Measurements from ENCODE around the gene RNF213.
"Not testable (repeated sequence)": the region's sequence is repeated elsewhere in the genome, so short reads cannot be mapped to it uniquely, and the experiment has no call there.

The RNF213 gene

GRCh38 chr17:80232438-80232837 is 28.2 kb upstream of the RNF213 start:
- no peak for TF ChIP-seq CTCF (conservative IDR thresholded peaks at IDR 0.05; ENCODE audit: control insufficient read depth, insufficient read depth, low read depth, low read length)
- no peak for DNase-seq (ENCODE audit: low read depth)
- H3K4me3 ChIP-seq (ENCODE audit: control insufficient read depth, low read depth, low read length): no peak overlapping the region

- TF ChIP-seq CTCF (conservative IDR thresholded peaks at IDR 0.05; ENCODE audit: control insufficient read depth, insufficient read depth, low read depth, low read length): no peak
- DNase-seq (ENCODE audit: low read depth): no peak
- H3K4me3 ChIP-seq (ENCODE audit: control insufficient read depth, low read depth, low read length): no peak overlapping the region
Observed at GRCh38 chr17:80233202-80233601, 27.4 kb upstream of the RNF213 start.

GRCh38 chr17:80236911-80237310 is 23.7 kb upstream of the RNF213 start:
- TF ChIP-seq CTCF (conservative IDR thresholded peaks at IDR 0.05; ENCODE audit: control insufficient read depth, insufficient read depth, low read depth, low read length): no peak
- no peak overlapping the region for H3K4me3 ChIP-seq (ENCODE audit: control insufficient read depth, low read depth, low read length)
- no peak for DNase-seq (ENCODE audit: low read depth)

GRCh38 chr17:80237386-80237785 is 23.3 kb upstream of the RNF213 start:
- TF ChIP-seq CTCF (conservative IDR thresholded peaks at IDR 0.05; ENCODE audit: control insufficient read depth, insufficient read depth, low read depth, low read length): no peak
- H3K4me3 ChIP-seq (ENCODE audit: control insufficient read depth, low read depth, low read length): no peak overlapping the region
- no peak for DNase-seq (ENCODE audit: low read depth)

GRCh38 chr17:80242505-80242904 is 18.1 kb upstream of the RNF213 start:
- no peak overlapping the region for H3K4me3 ChIP-seq (ENCODE audit: control insufficient read depth, low read depth, low read length)
- no peak for TF ChIP-seq CTCF (conservative IDR thresholded peaks at IDR 0.05; ENCODE audit: control insufficient read depth, insufficient read depth, low read depth, low read length)
- no peak for DNase-seq (ENCODE audit: low read depth)

- no peak for TF ChIP-seq CTCF (conservative IDR thresholded peaks at IDR 0.05; ENCODE audit: control insufficient read depth, insufficient read depth, low read depth, low read length)
- DNase-seq (ENCODE audit: low read depth): no peak
- H3K4me3 ChIP-seq (ENCODE audit: control insufficient read depth, low read depth, low read length): no peak overlapping the region
Observed at GRCh38 chr17:80243526-80244433, 16.9 kb upstream of the RNF213 start.

- H3K4me3 ChIP-seq (ENCODE audit: control insufficient read depth, low read depth, low read length); DNase-seq (ENCODE audit: low read depth): not testable (repeated sequence)
Observed at GRCh38 chr17:80244448-80244847, 16.2 kb upstream of the RNF213 start.
